NCI-H1694 treated with DMSO at 0.1 percent for 48 hours (cell line): Measurements from ENCODE around the gene ZNF138.
"Not testable (repeated sequence)": the region's sequence is repeated elsewhere in the genome, so short reads cannot be mapped to it uniquely, and the experiment has no call there.

Experiments
- DNase-seq: peaks from one replicate; lab custom pipeline; 2025; lab: John Stamatoyannopoulos, UW

Gene ZNF138

GRCh38 chr7:64794171-64794844 lies at the start of gene ZNF138:
Gene ZNF138, plus strand, starts transcription at chr7:64794428. Its CDS starts 141 bp downstream, at chr7:64794569.
- DNase-seq = peak; percentile 91

- DNase-seq = no peak
These were observed 49.5 kb upstream of the ZNF138 start for GRCh38 chr7:64744680-64745079.

GRCh38 chr7:64747802-64748201 lies 46.4 kb upstream of the ZNF138 start:
- DNase-seq = no peak

GRCh38 chr7:64753032-64753431 lies 41.2 kb upstream of the ZNF138 start:
- no peak for DNase-seq

GRCh38 chr7:64755865-64756264 lies 38.4 kb upstream of the ZNF138 start:
- DNase-seq = no peak

GRCh38 chr7:64758151-64758550 lies 36.1 kb upstream of the ZNF138 start:
- no peak for DNase-seq

GRCh38 chr7:64768824-64769223 lies 25.4 kb upstream of the ZNF138 start:
- DNase-seq = no peak

GRCh38 chr7:64774204-64774842 lies 19.9 kb upstream of the ZNF138 start:
- no peak for DNase-seq

- no peak for DNase-seq
These were observed 18.9 kb upstream of the ZNF138 start for GRCh38 chr7:64775289-64775688.

- DNase-seq = not testable (repeated sequence)
These were observed 9.4 kb upstream of the ZNF138 start for GRCh38 chr7:64784842-64785241.

GRCh38 chr7:64787295-64787694 lies 6.9 kb upstream of the ZNF138 start:
- DNase-seq = no peak

- DNase-seq = not testable (repeated sequence)
These were observed 5.0 kb upstream of the ZNF138 start for GRCh38 chr7:64789241-64789640.

GRCh38 chr7:64793106-64793755 lies 997 bp upstream of the ZNF138 start:
- no peak for DNase-seq

GRCh38 chr7:64795176-64795575 lies 948 bp downstream of the ZNF138 start:
- DNase-seq = no peak

GRCh38 chr7:64799169-64799568 lies 4.9 kb downstream of the ZNF138 start:
- not testable (repeated sequence) for DNase-seq

GRCh38 chr7:64802699-64803098 lies 8.5 kb downstream of the ZNF138 start:
- no peak for DNase-seq

- DNase-seq = no peak
These were observed 13.6 kb downstream of the ZNF138 start for GRCh38 chr7:64807731-64808365.

- DNase-seq = no peak
These were observed 17.5 kb downstream of the ZNF138 start for GRCh38 chr7:64811767-64812166.

- no peak for DNase-seq
These were observed 36.7 kb downstream of the ZNF138 start for GRCh38 chr7:64830926-64831325.

GRCh38 chr7:64832136-64832535 lies 37.9 kb downstream of the ZNF138 start:
- no peak for DNase-seq

- no peak for DNase-seq
These were observed 40.8 kb downstream of the ZNF138 start for GRCh38 chr7:64834989-64835388.

- DNase-seq = not testable (repeated sequence)
These were observed 41.6 kb downstream of the ZNF138 start for GRCh38 chr7:64835856-64836255.

GRCh38 chr7:64838051-64838450 lies 43.8 kb downstream of the ZNF138 start:
- DNase-seq = not testable (repeated sequence)
